GM19193 (cell line): ENCODE results near the gene GLMN.

ENCODE experiments used
- POLR2A ChIP-seq: IDR thresholded peaks from 4 replicates; pipeline ENCODE4 v1.6.1; 2011; ENCODE audit not compliant: insufficient read depth, insufficient read length; ENCODE audit errors: extremely low read depth

The GLMN gene

DNA sequence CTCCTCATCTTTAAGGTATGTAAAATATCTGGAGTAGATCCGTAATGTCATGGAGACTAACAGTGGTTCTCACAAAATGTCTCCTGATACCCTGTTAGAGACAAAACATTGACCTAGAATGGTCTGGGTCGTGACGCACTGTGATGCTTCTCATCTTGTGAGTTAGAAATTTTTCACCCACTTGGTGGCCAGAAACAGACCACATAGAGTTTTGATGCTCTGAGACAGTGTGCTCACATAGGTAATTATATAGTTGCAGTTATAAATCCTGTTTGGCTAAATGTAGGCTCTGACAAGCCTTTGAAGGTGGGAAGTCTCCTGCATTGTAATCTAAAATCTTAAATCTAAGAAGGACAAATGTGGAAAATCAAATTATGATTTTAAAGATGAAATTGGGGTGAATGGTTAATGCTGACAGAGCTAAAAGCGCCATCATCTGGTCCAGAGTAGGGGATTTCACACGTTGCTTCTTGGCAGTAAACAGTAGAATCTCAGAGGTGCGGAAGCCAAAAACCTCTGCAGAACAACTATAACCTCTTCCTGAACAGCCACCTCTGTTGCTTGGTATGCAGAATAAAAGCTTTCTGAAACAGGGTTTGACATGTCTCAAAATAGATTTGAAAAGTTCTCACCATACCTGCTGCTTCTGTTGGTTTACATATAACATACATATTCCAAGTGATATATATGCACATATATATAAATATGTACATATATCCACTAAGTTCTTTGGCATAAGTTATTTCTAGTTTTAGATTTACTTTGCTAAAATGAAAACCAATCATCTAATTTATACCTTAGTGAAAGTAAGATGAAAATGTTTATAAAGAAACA is 17.2 kb upstream of the GLMN start:
- TF ChIP-seq POLR2A, result no peak

DNA sequence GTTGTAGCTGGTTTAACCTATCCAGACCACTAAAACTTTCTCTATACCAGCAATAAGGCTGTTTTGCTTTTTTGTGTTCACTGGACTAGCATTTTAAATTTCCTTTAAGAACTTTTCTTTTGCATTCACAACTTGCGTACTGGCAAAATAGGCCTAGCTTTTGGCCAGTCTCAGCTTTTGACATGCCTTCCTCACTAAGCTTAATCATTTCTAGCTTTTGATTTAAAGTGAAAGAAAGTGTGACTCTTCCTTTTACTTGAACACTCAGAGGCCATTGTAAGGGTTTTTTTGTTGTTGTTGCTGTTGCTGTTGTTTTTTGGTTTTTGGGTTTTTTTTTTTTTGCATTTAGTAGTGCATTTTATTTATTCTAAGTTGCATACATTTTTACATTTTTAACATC is 15.2 kb upstream of the GLMN start:
- no peak for TF ChIP-seq POLR2A

DNA sequence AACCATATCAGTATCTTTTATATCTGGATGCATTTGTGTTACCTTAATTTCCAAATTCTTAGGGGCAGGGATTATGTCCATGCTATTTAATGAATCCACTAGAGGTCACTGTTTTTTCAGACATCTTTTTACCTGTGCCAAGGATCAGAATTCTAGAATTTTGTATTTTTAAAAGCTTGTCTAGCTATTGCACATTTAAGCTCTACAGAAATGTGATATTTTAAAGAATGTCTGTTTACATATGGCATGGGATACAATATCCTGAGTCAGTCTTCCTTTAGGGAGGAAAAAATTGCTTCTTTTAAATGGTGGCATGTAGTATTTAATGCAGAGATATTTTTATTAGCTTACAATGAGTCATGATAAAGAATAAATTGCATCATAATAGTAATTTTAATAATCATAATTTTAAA is 11.4 kb upstream of the GLMN start:
- no peak for TF ChIP-seq POLR2A

DNA sequence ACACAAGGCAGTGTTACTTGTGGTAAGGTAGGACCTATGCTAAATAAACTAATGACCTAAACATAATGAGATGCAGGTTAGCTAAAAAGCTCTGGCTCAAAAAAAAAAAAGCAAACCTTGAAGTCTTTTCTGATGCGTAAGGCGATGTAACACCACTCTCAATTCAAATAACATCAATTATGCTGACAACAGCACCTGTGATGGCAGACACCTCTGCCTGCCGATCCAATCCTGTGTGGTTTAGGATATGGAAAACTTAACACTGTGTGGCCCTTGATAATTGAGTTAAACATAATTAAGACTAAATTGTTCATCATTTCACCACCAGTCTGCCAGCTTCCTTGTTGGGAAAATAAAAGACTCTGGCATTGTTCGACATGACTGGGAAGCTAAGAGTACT is 9.2 kb upstream of the GLMN start:
- no peak for TF ChIP-seq POLR2A

DNA sequence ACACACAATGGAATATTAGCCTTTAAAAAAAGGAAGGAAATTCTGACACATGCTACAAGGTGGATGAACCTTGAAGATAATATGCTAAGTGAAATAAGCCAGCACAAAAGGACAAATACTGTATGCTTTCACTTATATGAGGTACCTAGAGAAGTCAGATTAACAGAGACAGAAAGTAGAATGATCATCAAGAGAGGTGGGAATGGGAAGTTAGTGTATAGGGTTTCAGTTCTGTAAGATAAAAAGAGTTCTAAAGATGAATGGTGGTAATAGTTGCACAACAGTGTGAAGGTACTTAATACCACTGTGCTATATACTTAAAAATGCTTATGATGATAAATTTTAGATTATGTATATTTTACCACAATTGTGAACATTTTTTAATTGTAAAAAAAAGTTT is 7.2 kb upstream of the GLMN start:
- TF ChIP-seq POLR2A, result no peak

DNA sequence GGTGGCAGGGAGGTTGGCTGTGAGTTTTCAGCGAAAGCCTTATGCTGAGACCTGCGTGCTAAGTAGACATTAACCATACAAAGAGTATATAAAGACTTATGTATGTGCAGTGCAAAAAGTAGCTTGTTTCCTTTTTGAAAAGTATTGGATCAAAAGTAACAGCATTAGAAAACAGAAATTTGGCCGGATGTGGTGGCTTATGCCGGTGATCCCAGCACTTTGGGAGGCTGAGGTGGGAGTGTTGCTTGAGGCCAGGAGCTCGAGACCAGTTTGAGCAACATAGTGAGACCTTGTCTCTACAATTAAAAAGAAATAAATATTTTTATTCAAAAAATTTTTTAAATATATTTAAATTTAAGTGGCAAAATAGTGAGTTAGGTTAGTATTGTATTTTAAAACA is 2.2 kb upstream of the GLMN start:
- no peak for TF ChIP-seq POLR2A

DNA sequence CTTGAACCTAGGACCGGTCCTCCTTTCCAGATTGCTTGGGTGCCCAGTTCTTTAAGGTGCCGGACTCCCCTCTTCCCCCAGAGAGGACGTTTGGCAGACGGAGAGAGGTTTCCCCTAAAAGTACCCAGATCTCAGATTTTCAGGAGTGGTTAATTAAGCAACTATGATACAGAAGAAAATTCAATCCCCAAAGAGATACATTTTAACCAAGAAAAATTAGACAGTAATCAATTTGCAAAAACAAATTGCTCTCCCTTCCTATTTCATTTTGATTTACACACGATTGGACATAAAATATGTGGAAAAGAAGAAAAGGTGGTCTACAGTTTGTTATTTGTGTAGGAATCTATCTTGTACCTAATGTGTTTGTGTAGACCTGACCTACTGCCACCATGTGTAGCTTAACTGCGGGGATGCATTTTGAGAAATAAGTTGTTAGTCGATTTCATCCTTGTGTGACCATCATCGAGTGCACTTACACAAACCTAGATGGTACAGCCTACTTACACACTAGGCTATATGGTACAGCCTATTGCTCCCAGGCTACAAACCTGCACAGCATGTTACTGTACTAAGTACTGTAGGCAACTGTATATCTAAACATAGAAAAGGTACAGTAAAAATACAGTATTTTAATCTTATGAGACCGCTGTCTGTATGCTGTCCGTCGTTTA is 827 bp upstream of the GLMN start:
- TF ChIP-seq POLR2A, result no peak

DNA sequence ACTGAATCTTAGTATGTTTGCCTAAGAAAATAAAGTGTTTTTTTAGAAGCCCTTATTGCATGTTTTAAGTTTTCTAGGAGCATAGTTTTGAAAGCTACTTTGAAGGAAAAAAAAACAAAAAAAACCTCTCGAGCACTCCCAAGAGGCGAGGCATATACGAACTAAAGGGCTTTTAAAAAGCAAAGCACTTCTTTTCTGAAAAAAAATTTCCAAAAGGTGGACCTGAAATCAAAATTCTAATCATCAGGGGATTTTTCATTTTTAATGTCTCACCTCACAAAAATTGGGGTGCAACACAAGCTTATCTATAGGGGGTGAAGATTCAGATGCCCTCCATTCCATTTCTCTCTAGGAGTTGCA is 594 bp downstream of the GLMN start:
- TF ChIP-seq POLR2A, result no peak

DNA sequence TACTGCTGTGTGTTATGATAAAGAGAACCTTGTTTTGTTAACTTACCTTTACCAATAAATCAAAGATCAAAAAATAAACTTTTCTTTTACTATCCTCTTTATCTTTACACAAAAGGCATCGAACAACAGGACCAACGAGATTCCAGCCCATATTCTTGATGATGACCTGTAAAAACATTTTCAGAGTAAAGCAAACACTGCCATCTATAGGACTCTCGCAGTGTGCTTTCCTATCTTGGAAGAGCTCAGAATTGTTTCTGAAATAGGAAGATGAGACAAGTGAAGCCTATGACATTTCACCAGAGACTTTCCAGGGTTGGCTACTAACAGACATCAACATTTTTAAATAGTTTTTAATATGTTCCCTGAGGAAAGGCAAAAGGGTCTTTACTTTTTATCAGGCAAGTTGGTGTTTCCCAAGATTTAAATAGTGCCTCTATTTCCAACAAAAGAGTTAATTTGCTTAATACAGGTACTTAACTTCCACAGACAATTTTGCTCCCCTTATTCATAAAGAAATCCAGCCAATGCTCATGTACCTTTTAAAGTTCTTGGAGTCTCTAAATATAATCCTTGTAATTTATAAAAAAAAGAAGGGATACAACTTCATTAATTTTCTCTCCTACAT is 7.3 kb downstream of the GLMN start:
- no peak for TF ChIP-seq POLR2A

DNA sequence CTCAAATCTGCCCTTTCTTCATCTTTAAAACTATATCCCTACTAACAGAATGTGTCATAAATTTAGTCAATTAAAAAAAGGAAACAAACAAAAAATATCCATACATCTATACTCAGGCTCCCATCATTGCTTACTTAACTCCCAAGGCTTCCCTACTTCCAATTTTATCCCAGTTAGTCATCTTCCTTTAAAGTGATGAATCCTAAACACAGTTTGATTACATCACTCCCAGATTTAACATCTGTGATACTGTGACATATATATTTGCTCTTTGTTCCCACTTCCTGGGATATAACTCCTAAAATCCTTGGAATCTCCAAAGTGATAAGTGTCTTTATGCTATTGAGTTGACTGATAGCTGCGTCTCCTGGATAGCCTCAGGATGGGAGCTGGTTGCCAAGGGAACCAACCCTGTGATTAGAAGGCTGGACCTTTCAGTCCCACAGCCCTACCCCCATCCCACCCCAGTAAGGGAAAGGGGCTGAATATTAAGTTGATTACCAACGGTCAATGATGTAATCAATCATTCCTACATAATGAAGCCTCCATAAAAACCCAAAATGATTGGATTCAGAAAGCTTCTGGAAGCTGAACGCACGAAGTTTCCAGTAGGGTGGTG is 21.6 kb downstream of the GLMN start:
- no peak for TF ChIP-seq POLR2A

DNA sequence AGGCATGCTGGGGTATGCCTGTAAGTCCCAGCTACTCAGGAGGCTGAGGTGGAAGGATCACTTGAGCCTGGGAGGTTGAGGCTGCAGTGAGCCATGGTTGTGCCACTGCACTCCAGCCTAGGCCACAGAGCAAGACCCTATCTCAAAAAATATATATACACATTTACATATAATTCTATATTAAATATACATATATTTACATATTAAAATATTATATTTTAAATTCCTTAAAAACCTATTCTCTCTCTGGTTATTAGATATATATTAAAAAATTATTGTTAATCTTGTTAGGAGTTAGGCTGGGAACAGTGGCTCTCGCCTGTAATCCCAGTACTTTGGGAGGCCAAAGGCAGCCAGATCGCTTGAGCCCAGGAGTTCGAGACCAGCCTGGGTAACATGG is 22.7 kb downstream of the GLMN start:
- TF ChIP-seq POLR2A, result no peak

DNA sequence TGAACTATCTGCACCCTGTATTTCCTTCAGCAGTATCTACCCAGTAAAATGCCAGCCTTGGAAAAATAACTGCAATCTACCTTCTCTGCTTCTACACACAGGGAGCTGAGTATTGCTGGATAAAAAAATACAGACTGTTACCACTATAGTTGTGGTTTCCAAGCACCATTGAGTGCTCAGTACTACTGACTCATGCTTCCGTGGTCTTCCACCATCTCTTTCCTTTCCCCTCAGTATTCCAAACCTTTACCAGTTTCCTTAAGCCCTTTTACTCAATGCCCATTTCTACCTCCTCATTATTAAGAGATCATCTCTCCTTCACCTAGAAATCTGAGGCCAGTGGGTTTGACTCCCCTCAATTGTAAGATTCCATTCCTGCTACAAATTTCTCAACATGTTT is 23.8 kb downstream of the GLMN start:
- no peak for TF ChIP-seq POLR2A

DNA sequence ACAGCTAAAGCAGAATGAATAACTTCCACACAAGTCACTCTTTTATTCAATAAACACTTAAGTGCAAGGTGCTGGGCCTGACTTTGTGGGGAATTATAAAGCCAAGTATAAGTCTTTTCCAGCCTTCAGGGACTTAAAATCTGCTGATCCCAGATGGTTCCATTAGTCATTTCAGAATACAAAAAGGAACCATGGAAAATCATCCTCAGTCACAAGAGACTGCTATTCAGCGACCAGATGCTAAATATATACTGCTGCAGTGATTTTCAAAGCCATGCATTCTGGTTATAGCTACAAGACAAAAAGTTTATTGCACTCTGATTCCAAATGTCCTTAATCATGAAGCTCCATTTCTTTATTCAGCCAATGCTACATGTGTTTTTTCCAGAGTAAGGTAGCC is 25.7 kb downstream of the GLMN start:
- no peak for TF ChIP-seq POLR2A

DNA sequence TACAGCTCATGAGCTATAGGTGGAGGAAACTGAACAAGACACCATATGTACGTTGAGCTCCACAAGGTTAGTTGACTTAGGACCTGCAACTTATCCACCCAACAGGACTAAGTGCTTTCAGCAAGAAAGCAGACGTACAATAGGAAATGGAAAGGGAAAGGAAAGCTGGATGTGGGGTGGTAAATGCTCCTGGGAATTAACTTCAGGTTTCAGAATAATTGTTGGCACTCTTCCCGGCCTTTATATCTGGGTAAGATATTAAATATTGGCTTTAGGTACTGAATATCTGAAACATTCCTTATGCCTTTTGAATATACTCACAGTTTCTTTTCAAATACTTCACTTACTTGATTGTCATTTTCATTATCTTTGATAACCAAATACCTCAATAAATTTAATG is 36.3 kb downstream of the GLMN start:
- TF ChIP-seq POLR2A, result no peak

DNA sequence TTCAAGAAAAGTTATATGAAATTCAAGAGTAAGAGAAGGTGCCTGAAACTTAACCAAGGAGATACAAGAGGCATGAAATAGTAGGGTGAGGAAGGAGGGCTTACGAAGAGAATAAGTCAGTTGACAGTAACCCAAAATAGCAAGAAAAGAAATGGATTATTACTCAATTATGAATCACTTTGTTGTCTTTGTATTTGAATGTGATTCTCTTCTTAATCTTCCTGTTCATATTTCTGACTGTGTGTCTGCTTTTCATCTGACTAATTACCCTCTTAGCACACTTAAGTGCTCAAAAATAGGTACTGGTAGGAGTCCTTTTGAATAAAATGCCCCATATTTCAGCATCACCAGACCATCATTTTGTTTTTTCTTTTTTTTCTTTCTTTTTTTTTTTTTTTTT is 39.4 kb downstream of the GLMN start:
- no peak for TF ChIP-seq POLR2A
